K562 (cell line): ENCODE data around the gene SLC4A9. TPM values are rescaled to one million over a fixed set of nuclear protein-coding genes. Genes with fewer than 3 reads are reported as not detected.

Experiments
- ATAC-seq: fragments of 200-7000 bp; cut with Tn5 transposase; 3 replicates; pipeline ENCODE4 v1.9.1; 2020; ENCODE audit warnings: moderate library complexity
- BruUV-seq: library from RNA; stranded (reverse); fragments of 400-500 nt; replicated peaks from 2 replicates; lab custom pipeline; 2021; lab: Mats Ljungman, UMichigan
- CTCF ChIA-PET: fragments of 300-600 bp; formaldehyde crosslinking; extraction: SDS; loops from one replicate; lab custom pipeline; 2021; ENCODE audit warnings: low intra/inter-chr PET ratio; lab: Yijun Ruan, JAX
- POLR2A ChIA-PET: fragments of 300-600, 350-650 bp; sonication (Branson Sonifier 250); formaldehyde crosslinking; extraction: SDS; loops from one replicate; lab custom pipeline; 2021; ENCODE audit warnings: antibody characterized with exemption, inconsistent platforms; lab: Yijun Ruan, JAX
- DNase-seq, 4 experiments: peaks; one replicate each; pipeline versions ENCODE4 v3.0.0 to v3.0.0-alpha.2; 2011 to 2018; ENCODE audit warnings: low spot score in 3 of 4, mixed read lengths in 3 of 4; ENCODE audit errors: extremely low read depth in 1 of 4
- FAIRE-seq: peaks from 2 replicates; lab custom pipeline; 2011; peaks lifted over from hg19 to GRCh38; lab: Jason Lieb, UNC
- H2AFZ ChIP-seq: 2 replicates; pipeline ENCODE4 v1.6.0; 2011; ENCODE audit warnings: low read depth, low read length, control low read depth, inconsistent platforms
- H3K27ac ChIP-seq: fragments of 200-600 bp; 3 replicates; pipeline ENCODE4 v1.8.0; 2011; ENCODE audit warnings: low read depth, mild to moderate bottlenecking, control low read depth, inconsistent platforms, low read length, moderate library complexity, mixed read lengths; ENCODE audit errors: extremely low read depth
- H3K27me3 ChIP-seq, 2 experiments: fragments of 300-600 bp in 1 of 2; 2 replicates in 1 of 2; 3 replicates in 1 of 2; pipeline versions ENCODE4 v1.6.0 to v1.8.0; 2011; ENCODE audit warnings: inconsistent platforms in 2 of 2, low read length in 2 of 2, mild to moderate bottlenecking in 1 of 2, mixed read lengths in 1 of 2, moderate library complexity in 1 of 2; ENCODE audit not compliant: control insufficient read depth in 2 of 2, insufficient read depth in 2 of 2
- H3K36me3 ChIP-seq: fragments of 300-600 bp; 3 replicates; pipeline ENCODE4 v1.8.0; 2011; ENCODE audit warnings: mild to moderate bottlenecking, low read length, inconsistent platforms; ENCODE audit not compliant: control insufficient read depth, insufficient read depth
- H3K4me1 ChIP-seq, 2 experiments: fragments of 200-600 bp in 1 of 2; replicated peaks in 1 of 2; 2 replicates in 1 of 2; 3 replicates in 1 of 2; pipeline versions ENCODE4 v1.5.1 to v1.8.0; 2011; ENCODE audit warnings: inconsistent platforms in 2 of 2, low read length in 2 of 2, mild to moderate bottlenecking in 1 of 2, mixed read lengths in 1 of 2, moderate library complexity in 1 of 2; ENCODE audit not compliant: control insufficient read depth in 2 of 2, insufficient read depth in 2 of 2
- H3K4me2 ChIP-seq: 2 replicates; pipeline ENCODE4 v1.6.1; 2011; ENCODE audit warnings: low read length, control low read depth, inconsistent platforms, mixed read lengths; ENCODE audit not compliant: insufficient read depth
- H3K4me3 ChIP-seq: fragments of 200-600 bp; sonication (generic), shearing (Covaris generic); 2 replicates; pipeline ENCODE4 v1.5.1; 2016; ENCODE audit warnings: control low read depth, inconsistent platforms
- H3K79me2 ChIP-seq: fragments of 200-600 bp; 3 replicates; pipeline ENCODE4 v1.8.0; 2011; ENCODE audit warnings: low read length, inconsistent platforms; ENCODE audit not compliant: control insufficient read depth, insufficient read depth
- H3K9ac ChIP-seq, 2 experiments: 2 replicates each; pipeline versions ENCODE4 v1.6.0 to v1.6.1; 2011; ENCODE audit warnings: low read depth in 2 of 2, low read length in 2 of 2, control low read depth in 1 of 2, inconsistent platforms in 1 of 2, mild to moderate bottlenecking in 1 of 2, mixed read lengths in 1 of 2; ENCODE audit not compliant: insufficient read depth in 1 of 2
- H3K9me1 ChIP-seq: one replicate; pipeline ENCODE4 v1.6.0; 2011; ENCODE audit warnings: inconsistent platforms, mild to moderate bottlenecking, low read length, moderate library complexity; ENCODE audit not compliant: control insufficient read depth, insufficient read depth
- H3K9me3 ChIP-seq: replicated peaks from 2 replicates; pipeline ENCODE4 v1.5.1; 2011; ENCODE audit warnings: low read depth, low read length, inconsistent platforms; ENCODE audit not compliant: control insufficient read depth, insufficient read depth
- H4K20me1 ChIP-seq: replicated peaks from 2 replicates; pipeline ENCODE4 v1.6.1; 2011; ENCODE audit warnings: low read length, inconsistent platforms, mixed read lengths; ENCODE audit not compliant: control insufficient read depth, insufficient read depth
- ATF7 ChIP-seq: fragments of 450-650 bp; IDR thresholded peaks from 2 replicates; pipeline ENCODE4 v1.7.1; 2014; ENCODE audit warnings: mild to moderate bottlenecking, moderate library complexity
- CEBPB ChIP-seq: fragments of 450-650 bp; IDR thresholded peaks from 2 replicates; pipeline ENCODE4 v1.6.1; 2016; ENCODE audit warnings: missing genetic modification characterization, missing compliant biosample characterization
- HMG20A ChIP-seq: fragments of 450-650 bp; formaldehyde crosslinking; conservative IDR thresholded peaks from 2 replicates; pipeline ENCODE4 v1.4.0; 2020; ENCODE audit warnings: mild to moderate bottlenecking, mixed read lengths
- JUN ChIP-seq, 2 experiments: sonication (generic) in 1 of 2; formaldehyde crosslinking in 1 of 2; IDR thresholded peaks; 2 replicates each; pipeline versions ENCODE4 v1.6.1 to v1.8.0; 2012 to 2022; ENCODE audit warnings: borderline replicate concordance in 2 of 2, mild to moderate bottlenecking in 2 of 2, improper control_type of control experiment in 1 of 2, low read depth in 1 of 2, low read length in 1 of 2, missing genetic modification reagents in 1 of 2
- JUND ChIP-seq, 2 experiments: IDR thresholded peaks; 2 replicates in 1 of 2; 3 replicates in 1 of 2; pipeline ENCODE4 v1.6.1; 2011; ENCODE audit warnings: borderline replicate concordance in 2 of 2, low read depth in 2 of 2, low read length in 2 of 2, improper control_type of control experiment in 1 of 2, missing biosample characterization in 1 of 2, missing genetic modification characterization in 1 of 2, missing genetic modification reagents in 1 of 2
- NFE2 ChIP-seq: IDR thresholded peaks from 2 replicates; pipeline ENCODE4 v1.6.1; 2014; ENCODE audit warnings: antibody characterized with exemption, low read depth
- PKNOX1 ChIP-seq: fragments of 450-650 bp; IDR thresholded peaks from 2 replicates; pipeline ENCODE4 v1.6.1; 2016
- SRSF7 ChIP-seq: fragments of 200-400 bp; formaldehyde crosslinking; optimal IDR thresholded peaks from 2 replicates; pipeline ENCODE3; 2017; ENCODE audit warnings: mild to moderate bottlenecking, low read depth, low read length
- ZNF41 ChIP-seq: fragments of 250-450 bp; sonication (Bioruptor Pico); conservative IDR thresholded peaks from 2 replicates; pipeline ENCODE4 v1.4.0; 2020; ENCODE audit warnings: mild to moderate bottlenecking
- ZNF589 ChIP-seq: fragments of 200-800 bp; sonication (Bioruptor generic); IDR thresholded peaks from 2 replicates; pipeline ENCODE4 v1.6.1; 2016; ENCODE audit warnings: low read depth, missing genetic modification characterization, missing compliant biosample characterization
- WGBS: fragments of 100-300 bp; shearing (Covaris generic); methylation state at CpG from one replicate; pipeline ENCODE4 v1.1.6; 2016; ENCODE audit warnings: low coverage, mixed read lengths; ENCODE audit not compliant: insufficient coverage; ENCODE audit errors: missing lambda C conversion rate; 5-methylcytosine and 5-hydroxymethylcytosine counted together
- in situ Hi-C: fragments of 300-500 bp; cut with MboI; formaldehyde crosslinking; loops from 4 replicates; pipeline ENCODE4 v1.15.0; 2018; ENCODE audit warnings: inconsistent platforms, mixed read lengths
- intact Hi-C: fragments of 100-400 bp; cut with micrococcal nuclease; formaldehyde crosslinking; loops from 2 replicates; pipeline ENCODE4 v1.14.2; 2022
- polyA plus RNA-seq, 8 experiments: library from polyadenylated mRNA; depleted of rRNA in 4 of 8; stranded (reverse) in 5 of 8; unstranded in 3 of 8; fragments of >200 nt; fragmentation: Nextera tagmentation in 2 of 8; fragmentation: Illumina TruSeq in 1 of 8; extraction: Ambion mirVana in 2 of 8; extraction: Trizol in 1 of 8; gene quantifications; 2 replicates each; pipeline versions ENCODE4 v1.2.1 to v1.2.3, GENCODE V29; 2011 to 2014; ENCODE audit warnings: inconsistent platforms in 1 of 8, missing spikeins in 1 of 8
- total RNA-seq, 7 experiments: library from RNA; depleted of rRNA in 6 of 7; stranded (reverse); fragments of >200 nt in 6 of 7; fragmentation: Illumina TruSeq in 2 of 7; extraction: Trizol in 2 of 7; gene quantifications; 2 replicates each; pipeline versions ENCODE4 v1.2.1 to v1.2.3, GENCODE V29; 2011 to 2021; ENCODE audit warnings: low replicate concordance in 1 of 7

The SLC4A9 gene
- total and polyA plus RNA-seq, 9 of the 15 experiments (the other 6 are each of a cell fraction or from before 2014, with no cell fraction given), result 0.05 to 0.13 TPM; not detected in 7

- no peaks in the 10 kb centered on the region for H4K20me1 ChIP-seq
- H3K27ac ChIP-seq, result peak overlapping the region; percentile 57; the same call in 2 of the 3 replicates
- CTCF ChIA-PET, result no interaction called here
- 13% methylated on average over 2 of the region's 2 CpGs for WGBS
- in situ Hi-C loops, result no loop called here
- peak overlapping the region; percentile 42; the same call in 1 of the 2 replicates for H3K4me2 ChIP-seq
- intact Hi-C loops, result no loop called here
- peaks cover 0 to 26% of the 10 kb centered on the region in 2 experiments; a peak in 4 of 5 replicates for H3K4me1 ChIP-seq
- peak; percentile 14; the same call in 1 of the 2 replicates for TF ChIP-seq JUND (IDR thresholded peaks at IDR 0.05; ENCODE audit: borderline replicate concordance, low read depth, low read length)
- no peak; the same call in 2 of the 3 replicates for TF ChIP-seq JUND (tag; IDR thresholded peaks at IDR 0.05; ENCODE audit: borderline replicate concordance, low read depth, low read length)
- peak; percentile 63; the same call in 1 of the 2 replicates for TF ChIP-seq PKNOX1
- TF ChIP-seq JUN (IDR thresholded peaks at IDR 0.05; ENCODE audit: borderline replicate concordance, low read depth, low read length), result 0 out of 2 replicates have a peak, but pooled peaks have one; percentile 19
- TF ChIP-seq JUN (CRISPR knock-in tag; IDR thresholded peaks at IDR 0.05; ENCODE audit: borderline replicate concordance), result no peak
- TF ChIP-seq NFE2, result 0 out of 2 replicates have a peak, but pooled peaks have one; percentile 31
- no peak for TF ChIP-seq SRSF7
- no peak for TF ChIP-seq HMG20A (CRISPR knock-in tag)
- TF ChIP-seq ZNF589 (CRISPR knock-in tag), result 0 out of 2 replicates have a peak, but pooled peaks have one; percentile 5
- peak; percentile 59 for TF ChIP-seq CEBPB
- peak; percentile 28; the same call in 1 of the 2 replicates for TF ChIP-seq ATF7
- no peak for TF ChIP-seq ZNF41 (CRISPR knock-in tag)
- no peak for FAIRE-seq
- peak overlapping the region in 1 of 2 experiments; percentile 34; a peak in 1 of 4 replicates for H3K9ac ChIP-seq
- H3K4me3 ChIP-seq, result no peak overlapping the region
- DNase-seq, result no peak
- ATAC-seq, result 0 out of 3 replicates have a peak, but pooled peaks have one; percentile 9
- BruUV-seq, result no TSS peak
- H3K9me1 ChIP-seq, result no peaks in the 10 kb centered on the region
- no peaks in the 10 kb centered on the region for H3K36me3 ChIP-seq
- H2AFZ ChIP-seq, result peak overlapping the region; percentile 73
- POLR2A ChIA-PET, result interaction anchor here (0.6 to 2.4 kb wide), 6 partner anchors 7 to 177 kb away, joined by 3 to 9 read pairs (median 4); partner anchors contain the start of genes HBEGF and PFDN1
- H3K9me3 ChIP-seq, result no peaks in the 10 kb centered on the region
- no peaks in the 10 kb centered on the region for H3K27me3 ChIP-seq
- no peaks in the 10 kb centered on the region for H3K79me2 ChIP-seq
Measured at GRCh38 chr5:140310434-140310833, 49.6 kb upstream of the SLC4A9 start.
